GM20000 (cell line): ENCODE measurements around the gene GPR55.
A peak's percentile ranks its signal among the peaks of the same experiment; 100 is the strongest.

Experiments used
- DNase-seq: peaks from one replicate; pipeline ENCODE4 v3.0.0; 2012; ENCODE audit warnings: low spot score
- CTCF ChIP-seq: IDR thresholded peaks from 2 replicates; pipeline ENCODE4 v1.5.1; 2012; ENCODE audit warnings: mild to moderate bottlenecking, control low read depth; ENCODE audit errors: extremely low read depth, missing control alignments

The GPR55 gene

GRCh38 chr2:230920167-230920566, 4.9 kb downstream of the GPR55 start:
- no peak for TF ChIP-seq CTCF
- no peak for DNase-seq

GRCh38 chr2:230919681-230920080, 5.4 kb downstream of the GPR55 start:
- no peak for TF ChIP-seq CTCF
- DNase-seq, result no peak

- no peak for TF ChIP-seq CTCF
- DNase-seq, result no peak
Observed at GRCh38 chr2:230919240-230919639, 5.8 kb downstream of the GPR55 start.

- no peak for TF ChIP-seq CTCF
- DNase-seq, result no peak
Observed at GRCh38 chr2:230916218-230916617, 8.8 kb downstream of the GPR55 start.

GRCh38 chr2:230915319-230915718, 9.7 kb downstream of the GPR55 start:
- no peak for DNase-seq
- TF ChIP-seq CTCF, result no peak

- TF ChIP-seq CTCF, result no peak
- no peak for DNase-seq
Observed at GRCh38 chr2:230914886-230915285, 10.2 kb downstream of the GPR55 start.

- peak; percentile 60 for TF ChIP-seq CTCF
- peak; percentile 51 for DNase-seq
Observed at GRCh38 chr2:230913406-230914143, 11.5 kb downstream of the GPR55 start.
